ENCODE measurements around the gene CCDC186.
"Not testable (repeated sequence)": the region's sequence is repeated elsewhere in the genome, so short reads cannot be mapped to it uniquely, and the experiment has no call there.

CCDC186 gene

GRCh38 chr10:114172776-114173602, 1.0 kb downstream of the CCDC186 start:
- DNase-seq: peak; percentile 51

- peak; percentile 9 for DNase-seq
These were observed 1.8 kb downstream of the CCDC186 start for GRCh38 chr10:114172216-114172615.

- DNase-seq: peak; percentile 45
These were observed 5.5 kb downstream of the CCDC186 start for GRCh38 chr10:114168450-114169009.

GRCh38 chr10:114167985-114168384, 6.0 kb downstream of the CCDC186 start:
- no peak for DNase-seq

- DNase-seq: no peak
These were observed 7.5 kb downstream of the CCDC186 start for GRCh38 chr10:114166494-114166893.

- DNase-seq: no peak
These were observed 8.0 kb downstream of the CCDC186 start for GRCh38 chr10:114166043-114166442.

GRCh38 chr10:114163062-114163461, 10.9 kb downstream of the CCDC186 start:
- no peak for DNase-seq

GRCh38 chr10:114157912-114158311, 16.1 kb downstream of the CCDC186 start:
- DNase-seq: no peak

GRCh38 chr10:114151892-114152291, 22.1 kb downstream of the CCDC186 start:
- DNase-seq: no peak

GRCh38 chr10:114151486-114151885, 22.5 kb downstream of the CCDC186 start:
- DNase-seq: peak; percentile 58

- DNase-seq: not testable (repeated sequence)
These were observed 24.5 kb downstream of the CCDC186 start for GRCh38 chr10:114149476-114149875.

GRCh38 chr10:114143160-114143559, 30.8 kb downstream of the CCDC186 start:
- DNase-seq: no peak

- DNase-seq: no peak
These were observed 32.0 kb downstream of the CCDC186 start for GRCh38 chr10:114142018-114142417.

- DNase-seq: not testable (repeated sequence)
These were observed 33.2 kb downstream of the CCDC186 start for GRCh38 chr10:114140827-114141226.

GRCh38 chr10:114140036-114140435, 34.0 kb downstream of the CCDC186 start:
- no peak for DNase-seq

GRCh38 chr10:114138581-114138980, 35.4 kb downstream of the CCDC186 start:
- no peak for DNase-seq

- no peak for DNase-seq
These were observed 38.5 kb downstream of the CCDC186 start for GRCh38 chr10:114135476-114135875.

GRCh38 chr10:114131094-114131493, 42.9 kb downstream of the CCDC186 start:
- DNase-seq: no peak

GRCh38 chr10:114121031-114121430, 53.0 kb downstream of the CCDC186 start:
- DNase-seq: peak; percentile 13

- DNase-seq: no peak
These were observed 55.5 kb downstream of the CCDC186 start for GRCh38 chr10:114118514-114118913.

GRCh38 chr10:114117728-114118127, 56.3 kb downstream of the CCDC186 start:
- no peak for DNase-seq

GRCh38 chr10:114115661-114116445, 58.1 kb downstream of the CCDC186 start:
- no peak for DNase-seq

- DNase-seq: peak; percentile 43
These were observed 63.6 kb downstream of the CCDC186 start for GRCh38 chr10:114110174-114110972.
